ENCODE data around the gene CXXC4. TPM values are rescaled to one million over a fixed set of nuclear protein-coding genes. Genes with fewer than 3 reads are reported as not detected.

Gene CXXC4
- total and polyA plus RNA-seq, 12 donors = 0.46 to 6.0 (median 4.0) TPM

DNA sequence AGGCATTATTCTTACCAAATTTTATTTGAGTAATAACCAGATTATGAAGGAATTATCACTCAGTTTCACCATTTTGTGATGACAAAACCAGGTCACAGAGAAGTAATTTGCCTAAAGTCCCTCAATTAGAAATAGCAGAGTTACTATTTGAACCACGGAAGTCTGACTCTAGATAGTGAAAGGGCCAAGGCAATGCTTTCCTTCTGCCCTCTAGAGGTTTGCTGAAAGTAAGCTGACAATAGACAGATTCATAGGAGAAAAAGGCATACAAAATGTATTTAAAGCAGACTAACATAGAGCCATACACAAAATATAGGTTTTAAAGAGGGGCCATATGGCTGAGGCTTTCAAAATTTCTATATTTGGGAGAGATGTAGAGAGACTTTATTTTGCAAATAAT lies 43.1 kb downstream of the CXXC4 start:
- peak in 7 of 9 donors; percentile 26 to 57 (median 36) for TF ChIP-seq CTCF (IDR thresholded peaks at IDR 0.05)
- H3K9me3 ChIP-seq = no peaks in the 10 kb centered on the region
- no peaks in the 10 kb centered on the region for H3K27me3 ChIP-seq
- no peak for DNase-seq
- intact Hi-C loops (cut with DNase I) = loop anchor here in 1 of 10 donors (10.0 kb wide), 1 partner anchor 387 kb away; no protein-coding TSS in a partner anchor
- no peaks in the 10 kb centered on the region for H3K4me1 ChIP-seq
- no peak overlapping the region for H3K27ac ChIP-seq
- H3K36me3 ChIP-seq = no peaks in the 10 kb centered on the region
- H3K4me3 ChIP-seq = no peak overlapping the region
- 19 to 21% methylated on average over 1 of the region's 1 CpG for WGBS, 2 donors
- peak in 2 of 8 donors; percentile 44 to 45 for ATAC-seq

GRCh38 chr4:104449537-104449936 lies 45.2 kb downstream of the CXXC4 start:
- Histone ChIP-seq H3K4me3 (no peak overlapping the region), H3K27me3 (no peaks in the 10 kb centered on the region), H3K27ac (no peak overlapping the region), H3K9me3 (no peaks in the 10 kb centered on the region), H3K4me1 (no peaks in the 10 kb centered on the region), H3K36me3 (no peaks in the 10 kb centered on the region)
- 77 to 81% methylated on average over 3 of the region's 3 CpGs for WGBS, 2 donors
- intact Hi-C loops (cut with DNase I) = no loop called here
- no peak for ATAC-seq
- TF ChIP-seq CTCF (IDR thresholded peaks at IDR 0.05) = no peak
- DNase-seq = no peak

GRCh38 chr4:104447294-104447693 lies 47.4 kb downstream of the CXXC4 start:
- no peak for ATAC-seq

GRCh38 chr4:104446431-104447278 lies 48.0 kb downstream of the CXXC4 start:
- ATAC-seq (no peak), DNase-seq (no peak)
- TF ChIP-seq CTCF (IDR thresholded peaks at IDR 0.05) = no peak
- H3K9me3 ChIP-seq = no peaks in the 10 kb centered on the region
- intact Hi-C loops (cut with DNase I) = no loop called here
- no peaks in the 10 kb centered on the region for H3K27me3 ChIP-seq
- H3K4me3 ChIP-seq = no peak overlapping the region
- H3K27ac ChIP-seq = no peak overlapping the region
- WGBS, 2 donors = 51 to 53% methylated on average over 5 of the region's 5 CpGs
- no peaks in the 10 kb centered on the region for H3K36me3 ChIP-seq
- H3K4me1 ChIP-seq = no peaks in the 10 kb centered on the region

More at GRCh38 chr4:104447294-104447693, 47.4 kb downstream of the CXXC4 start:
- 45 to 51% methylated on average over 2 of the region's 2 CpGs for WGBS, 2 donors
- Histone ChIP-seq H3K36me3 (no peaks in the 10 kb centered on the region), H3K4me1 (no peaks in the 10 kb centered on the region), H3K27ac (no peak overlapping the region), H3K9me3 (no peaks in the 10 kb centered on the region), H3K4me3 (no peak overlapping the region), H3K27me3 (no peaks in the 10 kb centered on the region)
- DNase-seq = no peak
- intact Hi-C loops (cut with DNase I) = no loop called here
- TF ChIP-seq CTCF (IDR thresholded peaks at IDR 0.05) = no peak
